Measurements from ENCODE around the gene ACKR4.
A peak's percentile ranks its signal among the peaks of the same experiment; 100 is the strongest.

Gene ACKR4

GRCh38 chr3:132643366-132643765 is 46.3 kb downstream of the ACKR4 start:
- Mint-ChIP-seq H3K27ac (no peak overlapping the region), H3K4me3 (no peak overlapping the region)

GRCh38 chr3:132645058-132645457 is 48.0 kb downstream of the ACKR4 start:
- peaks cover 16% of the 10 kb centered on the region for H3K4me1 Mint-ChIP-seq
- no peaks in the 10 kb centered on the region for H3K9me3 Mint-ChIP-seq
- DNase-seq = no peak
- H3K27me3 Mint-ChIP-seq = no peaks in the 10 kb centered on the region
- H3K27ac Mint-ChIP-seq = no peak overlapping the region
- ATAC-seq = no peak
- H3K4me3 Mint-ChIP-seq = no peak overlapping the region

More at GRCh38 chr3:132643366-132643765, 46.3 kb downstream of the ACKR4 start:
- no peaks in the 10 kb centered on the region for H3K27me3 Mint-ChIP-seq
- H3K9me3 Mint-ChIP-seq = no peaks in the 10 kb centered on the region
- ATAC-seq (no peak), DNase-seq (no peak)
- H3K4me1 Mint-ChIP-seq = peaks cover 16% of the 10 kb centered on the region

GRCh38 chr3:132650153-132650552 is 53.1 kb downstream of the ACKR4 start:
- ATAC-seq = peak; percentile 70
- peaks cover 5% of the 10 kb centered on the region for H3K4me1 Mint-ChIP-seq
- no peak overlapping the region for H3K27ac Mint-ChIP-seq
- H3K4me3 Mint-ChIP-seq = no peak overlapping the region
- no peaks in the 10 kb centered on the region for H3K9me3 Mint-ChIP-seq
- no peak for DNase-seq
- H3K27me3 Mint-ChIP-seq = no peaks in the 10 kb centered on the region
